GM18511 (cell line): Measurements from ENCODE around the gene PPIF.

Experiments used
- ATAC-seq: cut with Tn5 transposase; IDR thresholded peaks from one replicate; pipeline ENCODE4 v1.9.1; 2021; ENCODE audit warnings: mild to moderate bottlenecking, moderate library complexity; ENCODE audit not compliant: unreplicated experiment

PPIF gene

GRCh38 chr10:79346388-79347225 lies 662 bp upstream of the PPIF start:
- ATAC-seq, result no peak

DNA sequence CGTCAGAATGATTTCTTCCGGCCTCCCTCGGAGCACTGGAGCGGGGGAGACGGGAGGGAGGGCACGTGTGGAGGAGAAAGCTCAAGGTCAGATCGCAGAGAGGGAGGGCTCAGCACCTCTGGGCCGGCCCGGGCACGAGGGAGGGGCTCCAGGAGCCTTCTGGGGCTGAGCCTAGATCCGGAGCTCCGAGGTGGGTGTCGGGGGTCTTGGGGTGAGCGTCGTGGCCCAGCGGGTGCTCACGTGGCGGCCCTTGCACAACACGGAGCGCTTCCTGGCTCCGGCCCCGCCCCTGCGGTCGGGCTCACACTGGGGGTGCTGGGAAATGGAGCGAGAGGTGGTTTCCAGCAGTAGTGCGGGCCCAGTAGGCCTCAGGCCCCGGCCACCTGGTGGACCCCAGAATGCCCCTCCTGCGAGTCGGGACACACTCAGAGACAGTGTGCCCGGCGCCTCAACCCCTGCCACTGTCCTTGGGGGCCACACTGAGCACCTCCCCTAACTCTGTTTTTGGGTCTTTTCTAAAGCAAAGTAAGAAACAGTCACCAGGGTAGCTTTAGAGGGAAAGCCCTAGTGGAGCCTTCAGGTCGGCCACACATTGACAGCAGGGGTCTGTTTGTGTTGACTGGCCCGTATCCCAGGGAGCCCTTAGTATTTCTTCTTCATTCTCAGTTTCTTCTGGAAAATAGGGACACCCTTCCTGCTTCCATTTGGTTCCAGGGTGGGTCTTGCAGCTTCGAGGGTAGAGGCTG lies 798 bp downstream of the PPIF start:
- ATAC-seq, result peak; percentile 83

- ATAC-seq, result no peak
Measured at GRCh38 chr10:79348640-79348988, 1.3 kb downstream of the PPIF start.

GRCh38 chr10:79349072-79349491 lies 1.8 kb downstream of the PPIF start:
- ATAC-seq, result no peak

- ATAC-seq, result no peak
Measured at GRCh38 chr10:79349766-79350406, 2.6 kb downstream of the PPIF start.

DNA sequence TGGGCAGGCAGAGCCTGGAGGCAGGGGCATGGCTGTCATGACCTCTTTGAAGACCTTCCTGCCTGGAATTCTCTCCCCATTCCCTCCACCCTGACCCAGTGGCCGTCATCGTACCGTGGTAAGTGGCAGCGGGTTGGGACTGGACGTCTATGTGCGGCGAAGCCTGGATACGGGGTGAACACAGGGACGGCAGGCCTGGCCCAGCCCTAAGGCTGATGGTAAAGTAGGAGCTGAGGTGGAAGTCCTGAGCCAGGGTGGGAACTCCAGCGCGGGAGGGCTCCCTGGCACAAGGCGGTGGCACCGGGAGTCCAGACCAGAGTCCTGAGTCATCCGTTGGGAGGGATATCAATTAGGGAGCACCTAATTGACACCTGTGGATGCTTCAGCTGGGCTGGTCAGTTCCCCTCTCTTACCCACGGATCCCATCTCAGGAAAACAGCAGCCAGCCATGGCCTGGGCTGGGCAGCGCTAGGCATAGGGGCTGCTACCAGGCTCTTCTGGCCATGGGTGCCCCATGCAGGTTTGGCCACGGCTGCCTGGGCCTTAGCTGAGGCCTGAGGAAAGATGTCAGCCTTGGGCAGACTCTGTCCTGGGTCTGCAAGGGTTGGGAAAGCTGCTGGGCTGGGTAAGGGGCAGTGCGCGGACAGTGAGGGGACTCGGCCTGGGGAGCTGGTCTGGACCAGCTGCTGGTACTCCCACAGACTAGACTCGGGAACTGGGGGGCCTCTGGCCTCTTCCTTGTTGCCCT lies 3.3 kb downstream of the PPIF start:
- no peak for ATAC-seq

DNA sequence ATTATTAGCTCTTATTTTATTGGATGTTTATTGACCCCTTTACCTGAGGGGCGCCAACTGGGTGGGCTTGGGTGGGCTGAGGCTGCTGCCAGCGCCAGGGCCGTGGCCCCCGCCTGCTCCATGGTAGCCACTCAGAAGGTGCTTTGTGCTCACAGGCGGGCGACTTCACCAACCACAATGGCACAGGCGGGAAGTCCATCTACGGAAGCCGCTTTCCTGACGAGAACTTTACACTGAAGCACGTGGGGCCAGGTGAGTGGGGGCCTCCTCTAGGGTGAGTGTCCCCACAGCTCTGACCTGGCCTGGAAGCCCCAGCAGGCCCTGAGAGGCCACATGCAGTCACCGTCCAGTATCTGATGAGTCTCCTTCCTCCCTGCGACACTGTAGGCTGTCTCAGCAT lies 4.1 kb downstream of the PPIF start:
- no peak for ATAC-seq

DNA sequence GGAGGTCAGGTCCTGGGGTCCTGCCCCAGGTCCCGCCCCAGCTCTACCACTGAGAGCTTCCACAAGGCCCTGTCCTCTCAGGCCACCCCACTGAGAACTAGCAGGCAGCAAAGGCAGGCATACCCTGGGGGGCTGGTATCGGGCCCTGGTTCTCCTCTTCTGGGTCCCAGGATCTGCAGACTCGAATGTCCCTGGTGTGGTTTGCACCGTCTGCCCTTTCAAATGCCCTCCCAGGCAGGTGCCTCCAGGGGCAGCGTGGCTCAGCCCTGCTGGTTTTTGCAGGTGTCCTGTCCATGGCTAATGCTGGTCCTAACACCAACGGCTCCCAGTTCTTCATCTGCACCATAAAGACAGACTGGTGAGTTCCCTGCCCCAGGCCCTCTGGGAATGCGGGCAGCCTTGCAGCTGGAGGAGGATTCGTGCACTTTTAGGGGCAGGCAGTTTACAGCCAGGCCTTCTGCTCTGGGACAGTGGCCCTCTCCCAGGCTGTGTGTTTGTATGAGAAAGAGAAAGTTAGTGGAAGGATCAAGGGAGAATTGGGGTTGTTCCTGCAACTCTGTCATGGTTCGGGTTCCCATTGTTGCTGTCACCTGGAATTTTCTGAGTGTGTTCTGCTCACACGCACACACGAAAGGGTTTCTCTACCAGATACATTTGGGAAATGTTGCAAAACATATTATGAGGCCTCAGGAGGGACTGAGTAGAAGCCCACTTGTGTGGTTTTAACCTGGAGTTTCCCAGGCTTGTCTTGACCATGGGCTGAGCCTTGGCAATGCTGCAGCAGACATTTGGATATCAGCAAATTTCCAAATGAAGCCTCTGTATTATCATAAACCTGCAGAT lies 5.0 kb downstream of the PPIF start:
- ATAC-seq, result no peak

GRCh38 chr10:79353000-79353406 lies 5.7 kb downstream of the PPIF start:
- ATAC-seq, result no peak

- no peak for ATAC-seq
Measured at GRCh38 chr10:79353726-79354125, 6.5 kb downstream of the PPIF start.

DNA sequence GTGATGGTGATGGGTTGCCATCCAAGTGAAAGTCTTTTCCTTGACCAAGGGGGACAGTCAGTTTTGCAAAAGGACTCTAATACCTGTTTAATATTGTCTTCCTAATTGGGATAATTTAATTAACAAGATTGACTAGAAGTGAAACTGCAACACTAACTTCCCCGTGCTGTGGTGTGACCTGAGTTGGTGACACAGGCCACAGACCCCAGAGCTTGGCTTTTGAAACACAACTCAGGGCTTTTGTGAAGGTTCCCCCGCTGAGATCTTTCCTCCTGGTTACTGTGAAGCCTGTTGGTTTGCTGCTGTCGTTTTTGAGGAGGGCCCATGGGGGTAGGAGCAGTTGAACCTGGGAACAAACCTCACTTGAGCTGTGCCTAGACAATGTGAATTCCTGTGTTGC lies 6.9 kb downstream of the PPIF start:
- ATAC-seq, result no peak

DNA sequence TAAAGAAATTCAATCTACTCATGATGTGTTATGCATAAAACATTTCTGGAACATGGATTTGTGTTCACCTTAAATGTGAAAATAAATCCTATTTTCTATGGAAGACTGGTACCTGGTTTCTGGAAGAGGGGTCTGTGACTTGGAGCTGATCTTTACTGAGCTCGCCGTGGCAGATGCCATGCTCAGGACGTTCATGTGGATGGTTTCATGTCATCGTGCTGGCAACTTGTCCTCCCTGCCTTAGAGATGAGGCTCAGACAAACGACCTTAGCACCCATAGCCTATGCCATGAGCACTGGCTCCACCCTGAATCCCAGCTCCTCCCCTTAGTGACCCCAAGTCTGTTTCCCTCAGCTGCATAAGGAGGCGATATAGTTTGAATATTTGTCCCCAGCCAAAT lies 7.3 kb downstream of the PPIF start:
- no peak for ATAC-seq

DNA sequence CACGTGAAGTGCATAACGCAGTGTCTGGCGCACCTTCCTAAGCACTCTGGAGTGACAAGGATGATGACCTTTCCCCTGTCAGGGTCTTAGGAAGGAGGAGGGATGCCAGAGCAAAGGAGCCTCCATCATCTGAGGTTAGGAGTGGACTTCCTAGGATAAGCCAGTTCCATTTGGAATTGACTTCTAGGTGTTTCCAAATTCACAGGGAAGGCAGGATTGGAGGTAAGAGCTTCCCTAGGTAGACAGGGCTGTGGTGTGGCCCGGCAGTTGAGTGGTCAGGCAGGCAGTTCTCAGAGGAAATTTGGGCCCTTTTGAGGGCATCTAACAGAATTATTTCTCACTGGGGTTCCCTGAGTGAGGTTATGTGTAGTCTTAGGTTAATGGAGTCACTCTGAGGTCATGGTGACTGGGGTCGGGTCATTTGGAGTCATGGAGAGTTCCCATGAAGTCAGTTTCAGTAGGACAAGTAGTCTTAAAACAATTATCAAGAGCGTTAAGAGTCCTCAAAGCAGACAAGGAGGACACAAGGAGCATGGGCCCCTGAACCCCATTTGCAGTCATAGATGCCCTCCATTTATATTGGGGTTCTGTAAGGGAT lies 8.2 kb downstream of the PPIF start:
- no peak for ATAC-seq

DNA sequence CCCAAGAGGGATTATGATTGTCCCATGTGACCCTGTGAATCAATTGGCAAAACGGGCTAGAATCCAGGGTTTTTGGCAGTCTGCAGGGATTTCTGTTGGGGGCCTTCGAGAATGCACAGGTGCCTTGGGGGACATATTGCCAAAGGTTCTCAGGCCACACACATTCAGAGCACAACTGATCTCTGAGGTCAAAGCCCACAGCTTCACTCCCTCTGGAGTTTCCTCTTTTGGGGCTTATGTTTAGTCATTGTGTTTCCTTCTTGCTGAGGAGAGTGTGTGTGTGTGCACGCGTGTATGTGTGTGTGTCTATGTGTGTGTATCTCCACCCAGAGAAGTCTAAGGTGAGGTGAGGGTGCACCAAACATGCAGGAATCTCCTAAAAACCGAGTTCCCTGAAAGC lies 8.8 kb downstream of the PPIF start:
- ATAC-seq, result no peak

GRCh38 chr10:79357180-79357579 lies 9.9 kb downstream of the PPIF start:
- no peak for ATAC-seq

DNA sequence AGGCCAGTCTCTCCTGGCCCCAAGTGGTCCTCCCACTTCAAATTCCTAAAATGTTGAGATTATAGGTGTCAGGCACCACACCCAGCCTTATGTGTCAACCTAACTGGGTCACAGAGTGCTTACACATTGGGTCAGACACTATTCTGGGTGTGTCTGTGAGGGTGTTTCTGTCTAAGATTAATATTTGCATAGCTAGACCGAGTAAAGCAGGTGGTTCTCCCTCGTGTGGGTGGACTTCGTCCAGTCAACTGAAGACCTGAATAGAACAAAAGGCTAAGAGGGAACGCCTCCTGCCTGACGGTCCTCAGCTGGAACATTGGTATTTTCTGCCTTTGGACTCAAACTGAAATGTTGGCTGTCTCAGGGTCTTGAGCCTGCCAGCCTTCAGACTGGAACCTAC lies 11.5 kb downstream of the PPIF start:
- no peak for ATAC-seq

GRCh38 chr10:79359816-79360498 lies 12.7 kb downstream of the PPIF start:
- no peak for ATAC-seq

DNA sequence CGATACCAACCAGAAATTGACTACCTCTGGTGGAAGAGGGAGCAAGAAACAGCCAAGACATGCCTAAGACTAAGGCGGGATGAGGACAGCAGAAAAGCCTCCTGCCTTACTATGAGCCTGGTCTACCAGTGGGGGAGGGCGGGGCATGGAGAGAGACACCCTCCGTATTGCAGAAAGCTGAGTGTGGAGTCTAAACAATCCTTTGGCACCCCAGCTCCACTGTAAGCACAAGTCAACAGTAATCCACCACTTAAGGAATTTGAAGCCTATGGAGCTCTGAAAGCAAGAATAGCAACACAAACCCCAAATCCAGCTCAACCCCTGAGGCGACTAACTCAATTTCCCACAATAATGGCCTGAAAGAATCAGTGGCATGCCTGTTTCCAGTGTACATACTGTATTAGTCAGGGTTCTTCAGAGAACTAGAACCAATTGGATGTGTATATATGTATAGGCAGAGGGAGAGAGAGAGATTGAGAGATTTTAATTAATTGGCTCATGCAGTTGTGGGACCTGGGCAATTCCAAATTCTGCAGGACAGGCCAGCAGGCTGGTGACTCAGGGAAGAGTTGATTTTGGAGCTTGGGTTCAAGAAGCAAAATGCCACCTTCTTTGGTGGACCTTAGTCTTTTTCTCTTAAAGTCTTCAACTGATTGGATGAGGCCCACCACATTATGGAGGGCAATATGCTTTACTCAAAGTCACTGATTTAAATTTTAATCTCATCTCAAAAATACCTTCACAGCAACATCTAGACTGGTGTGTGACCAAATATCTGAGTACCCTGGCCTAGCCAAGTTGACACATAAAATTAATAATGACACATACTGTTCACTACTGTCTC lies 13.5 kb downstream of the PPIF start:
- no peak for ATAC-seq
